Endothelial cell (in vitro differentiated cells): Measurements from ENCODE around the gene COASY. TPM values are rescaled to one million over a fixed set of nuclear protein-coding genes. Genes with fewer than 3 reads are reported as not detected.
A peak's percentile ranks its signal among the peaks of the same experiment; 100 is the strongest.

ENCODE experiments used
- DNase-seq: peaks from one replicate; pipeline ENCODE4 v3.0.0; 2021; ENCODE audit warnings: low spot score
- H3K27ac Mint-ChIP-seq: one replicate; pipeline ENCODE4 v1.8.0; 2021; ENCODE audit warnings: mixed read lengths, inconsistent platforms; ENCODE audit not compliant: unreplicated experiment
- H3K27me3 Mint-ChIP-seq: one replicate; pipeline ENCODE4 v1.8.0; 2021; ENCODE audit warnings: mild to moderate bottlenecking, moderate library complexity, mixed read lengths, inconsistent platforms; ENCODE audit not compliant: unreplicated experiment
- H3K36me3 Mint-ChIP-seq: one replicate; pipeline ENCODE4 v1.8.0; 2021; ENCODE audit warnings: mild to moderate bottlenecking, low read depth, mixed read lengths, inconsistent platforms; ENCODE audit not compliant: unreplicated experiment
- H3K4me1 Mint-ChIP-seq: one replicate; pipeline ENCODE4 v1.8.0; 2021; ENCODE audit warnings: mild to moderate bottlenecking, mixed read lengths, inconsistent platforms; ENCODE audit not compliant: unreplicated experiment
- H3K4me3 Mint-ChIP-seq: one replicate; pipeline ENCODE4 v1.8.0; 2021; ENCODE audit warnings: mild to moderate bottlenecking, mixed read lengths, inconsistent platforms; ENCODE audit not compliant: unreplicated experiment
- H3K9me3 Mint-ChIP-seq: one replicate; pipeline ENCODE4 v1.8.0; 2021; ENCODE audit warnings: mixed read lengths, inconsistent platforms; ENCODE audit not compliant: unreplicated experiment
- total RNA-seq: library from RNA; stranded (reverse); fragmentation: NEBNext Ultra II Directional; extraction: Animal tissue kit (Norgen Biotek cat#: 25700); gene quantifications from one replicate; pipeline ENCODE4 v1.2.1, GENCODE V29; 2021; ENCODE audit not compliant: unreplicated experiment
- TF ChIP-seq, protein P1 (sequence below): fragments of 200-600 bp; sonication (generic); IDR thresholded peaks from one replicate; pipeline ENCODE4 v1.5.0; 2021; ENCODE audit warnings: antibody characterized with exemption; ENCODE audit not compliant: unreplicated experiment

Gene COASY
- total RNA-seq, 1 donor from 2014 or later, result 66.3 TPM

DNA sequence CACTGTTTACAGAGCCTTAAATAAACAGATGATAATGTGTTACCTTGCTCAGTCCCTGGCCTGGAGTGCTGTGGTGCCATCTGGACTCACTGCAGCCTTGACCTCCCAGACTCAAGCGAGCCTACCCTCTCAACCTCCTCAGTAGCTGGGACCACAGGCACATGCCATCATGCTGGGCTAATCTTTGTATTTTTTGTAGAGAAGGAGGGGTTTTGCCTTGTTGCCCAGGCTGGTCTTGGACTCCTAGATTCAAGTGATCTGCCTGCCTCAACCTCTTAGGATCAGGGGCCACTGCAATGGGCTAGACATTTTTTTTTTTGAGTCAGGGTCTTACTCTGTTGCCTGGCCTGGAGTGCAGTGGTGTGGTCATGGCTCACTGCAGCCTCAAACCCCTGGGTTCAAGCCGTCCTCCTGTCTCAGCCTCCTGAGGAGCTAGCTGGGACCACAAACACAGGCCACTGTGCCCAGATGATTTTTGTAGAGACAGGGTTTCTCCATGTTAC, 30.9 kb upstream of the COASY start:
- no peak overlapping the region for H3K4me3 Mint-ChIP-seq

GRCh38 chr17:42531455-42532354, 30.2 kb upstream of the COASY start:
- DNase-seq, result peak; percentile 52
- Mint-ChIP-seq H3K27me3 (peaks cover 6% of the 10 kb centered on the region), H3K4me1 (peaks cover 23% of the 10 kb centered on the region), H3K27ac (no peak overlapping the region), H3K36me3 (peaks cover 4% of the 10 kb centered on the region), H3K4me3 (peak overlapping the region; percentile 49), H3K9me3 (no peaks in the 10 kb centered on the region)
- TF ChIP-seq, protein P1, sequence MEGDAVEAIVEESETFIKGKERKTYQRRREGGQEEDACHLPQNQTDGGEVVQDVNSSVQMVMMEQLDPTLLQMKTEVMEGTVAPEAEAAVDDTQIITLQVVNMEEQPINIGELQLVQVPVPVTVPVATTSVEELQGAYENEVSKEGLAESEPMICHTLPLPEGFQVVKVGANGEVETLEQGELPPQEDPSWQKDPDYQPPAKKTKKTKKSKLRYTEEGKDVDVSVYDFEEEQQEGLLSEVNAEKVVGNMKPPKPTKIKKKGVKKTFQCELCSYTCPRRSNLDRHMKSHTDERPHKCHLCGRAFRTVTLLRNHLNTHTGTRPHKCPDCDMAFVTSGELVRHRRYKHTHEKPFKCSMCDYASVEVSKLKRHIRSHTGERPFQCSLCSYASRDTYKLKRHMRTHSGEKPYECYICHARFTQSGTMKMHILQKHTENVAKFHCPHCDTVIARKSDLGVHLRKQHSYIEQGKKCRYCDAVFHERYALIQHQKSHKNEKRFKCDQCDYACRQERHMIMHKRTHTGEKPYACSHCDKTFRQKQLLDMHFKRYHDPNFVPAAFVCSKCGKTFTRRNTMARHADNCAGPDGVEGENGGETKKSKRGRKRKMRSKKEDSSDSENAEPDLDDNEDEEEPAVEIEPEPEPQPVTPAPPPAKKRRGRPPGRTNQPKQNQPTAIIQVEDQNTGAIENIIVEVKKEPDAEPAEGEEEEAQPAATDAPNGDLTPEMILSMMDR, result peak; percentile 37

More for the DNA sequence above, 30.9 kb upstream of the COASY start:
- Mint-ChIP-seq H3K4me1 (peaks cover 27% of the 10 kb centered on the region), H3K27ac (peak overlapping the region; percentile 30), H3K9me3 (no peaks in the 10 kb centered on the region), H3K27me3 (peaks cover 6% of the 10 kb centered on the region), H3K36me3 (peaks cover 4% of the 10 kb centered on the region)
- TF ChIP-seq, protein P1, result no peak
- DNase-seq, result no peak

DNA sequence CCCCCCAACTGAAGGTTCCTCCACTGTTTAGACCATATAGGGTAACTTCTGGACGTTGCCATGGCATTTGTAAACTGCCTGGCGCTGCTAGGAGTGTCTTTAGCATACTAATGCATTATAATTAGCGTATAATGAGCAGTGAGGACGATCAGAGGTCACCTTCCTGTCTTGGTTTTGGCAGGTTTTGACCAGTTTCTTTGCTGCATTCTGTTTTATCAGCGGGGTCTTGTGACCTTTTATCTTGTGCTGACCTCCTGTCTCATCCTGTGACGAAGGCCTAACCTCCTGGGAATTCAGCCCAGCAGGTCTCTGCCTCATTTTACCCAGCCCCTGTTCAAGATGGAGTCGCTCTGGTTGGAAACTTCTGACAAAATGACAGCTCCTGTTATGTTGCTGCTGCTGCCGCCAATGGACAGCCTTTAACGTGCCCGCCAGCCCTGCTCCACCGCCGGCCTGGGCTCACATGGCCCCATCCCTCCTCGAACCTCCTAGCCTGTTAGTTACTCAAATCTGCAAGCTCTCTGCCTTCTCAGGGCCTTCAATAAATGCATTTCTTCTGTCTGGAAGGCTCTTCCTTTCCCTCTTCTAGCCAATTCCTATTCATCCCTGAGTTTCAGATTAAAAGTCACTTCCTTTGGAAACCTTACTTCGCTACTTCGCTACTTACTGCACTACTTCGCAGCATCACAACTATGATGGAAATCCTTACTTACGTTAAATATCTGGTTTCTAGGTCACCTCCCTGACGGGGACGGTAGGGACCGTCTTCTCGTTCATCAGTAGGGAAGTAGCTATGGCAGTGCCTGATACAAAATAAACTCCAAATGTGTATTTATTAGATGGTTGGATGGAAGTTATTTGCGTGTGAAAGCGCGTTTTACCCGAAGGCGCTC, 26.5 kb upstream of the COASY start:
- peak overlapping the region; percentile 18 for H3K27ac Mint-ChIP-seq
- TF ChIP-seq, protein P1, result no peak
- peak overlapping the region; percentile 85 for H3K4me3 Mint-ChIP-seq
- H3K36me3 Mint-ChIP-seq, result peaks cover 11% of the 10 kb centered on the region
- peaks cover under 1% of the 10 kb centered on the region for H3K27me3 Mint-ChIP-seq
- no peaks in the 10 kb centered on the region for H3K9me3 Mint-ChIP-seq
- H3K4me1 Mint-ChIP-seq, result peaks cover 8% of the 10 kb centered on the region
- DNase-seq, result no peak

- H3K27ac Mint-ChIP-seq, result peak within 1 kb of the TSS; percentile 18
- H3K27me3 Mint-ChIP-seq, result peaks cover 6% of the 10 kb centered on the region
- DNase-seq, result peak; percentile 83
- H3K4me1 Mint-ChIP-seq, result peaks cover 11% of the 10 kb centered on the region
- H3K36me3 Mint-ChIP-seq, result peaks cover 15% of the 10 kb centered on the region
- H3K9me3 Mint-ChIP-seq, result no peaks in the 10 kb centered on the region
- TF ChIP-seq, protein P1, result no peak
- H3K4me3 Mint-ChIP-seq, result peak within 1 kb of the TSS; percentile 86
Measured at GRCh38 chr17:42536048-42536371, 25.9 kb upstream of the COASY start, which contains the start of gene NAGLU. Gene NAGLU, plus strand, starts transcription at chr17:42536241. Its CDS starts 32 bp downstream, at chr17:42536273.
